HUDEP-2 (cell line): ENCODE measurements around the gene MPZL3.
A peak's percentile ranks its signal among the peaks of the same experiment; 100 is the strongest.

Experiments used
- DNase-seq, 76 experiments: peaks; one replicate each; lab custom pipeline; 2025; ENCODE audit not compliant: unreplicated experiment in 76 of 76; lab: John Stamatoyannopoulos, UW

The MPZL3 gene

GRCh38 chr11:118214210-118214914 is 37.8 kb downstream of the MPZL3 start:
- no peak for DNase-seq

GRCh38 chr11:118213781-118214180 is 38.4 kb downstream of the MPZL3 start:
- DNase-seq: no peak

GRCh38 chr11:118213201-118213600 is 39.0 kb downstream of the MPZL3 start:
- DNase-seq: no peak

GRCh38 chr11:118212781-118213191 is 39.4 kb downstream of the MPZL3 start:
- DNase-seq: no peak

GRCh38 chr11:118212131-118212725 is 39.9 kb downstream of the MPZL3 start:
- no peak for DNase-seq

- DNase-seq: no peak
Measured at GRCh38 chr11:118211006-118211405, 41.2 kb downstream of the MPZL3 start.

GRCh38 chr11:118210323-118210722 is 41.8 kb downstream of the MPZL3 start:
- no peak for DNase-seq

- no peak for DNase-seq
Measured at GRCh38 chr11:118209033-118209432, 43.1 kb downstream of the MPZL3 start.

- DNase-seq: no peak
Measured at GRCh38 chr11:118207079-118207478, 45.1 kb downstream of the MPZL3 start.

GRCh38 chr11:118206391-118207031 is 45.7 kb downstream of the MPZL3 start:
- no peak for DNase-seq

GRCh38 chr11:118205606-118206378 is 46.4 kb downstream of the MPZL3 start:
- DNase-seq: no peak

- no peak for DNase-seq
Measured at GRCh38 chr11:118202599-118203422, 49.4 kb downstream of the MPZL3 start.

GRCh38 chr11:118201966-118202365 is 50.2 kb downstream of the MPZL3 start:
- no peak for DNase-seq

GRCh38 chr11:118200901-118201680 is 51.1 kb downstream of the MPZL3 start:
- no peak for DNase-seq

GRCh38 chr11:118200497-118200896 is 51.7 kb downstream of the MPZL3 start:
- no peak for DNase-seq

GRCh38 chr11:118199135-118199534 is 53.0 kb downstream of the MPZL3 start:
- DNase-seq: no peak

- peak in 54 of 76 experiments; percentile 3 to 72 (median 39) for DNase-seq
Measured at GRCh38 chr11:118198370-118198769, 53.8 kb downstream of the MPZL3 start.

- DNase-seq: no peak
Measured at GRCh38 chr11:118194835-118195627, 57.1 kb downstream of the MPZL3 start.
